Activated CD4-positive, alpha-beta T cell treated with anti-CD3 and anti-CD28 coated beads, Interleukin-2, Interleukin-6, amounts not matched to agents 100 ng/mL and 50 ng/mL, durations not matched to agents 16 hours and 8 hours (primary cell): ENCODE data around the gene EPHX1.
"Not testable (repeated sequence)": the region's sequence is repeated elsewhere in the genome, so short reads cannot be mapped to it uniquely, and the experiment has no call there.

Experiments
- DNase-seq: peaks from one replicate; pipeline ENCODE4 v3.0.0-alpha.2; 2020

The EPHX1 gene

GRCh38 chr1:225883616-225884265, 73.8 kb downstream of the EPHX1 start:
- DNase-seq: no peak

- no peak for DNase-seq
These were observed 75.4 kb downstream of the EPHX1 start for GRCh38 chr1:225885336-225885735.

- no peak for DNase-seq
These were observed 76.5 kb downstream of the EPHX1 start for GRCh38 chr1:225886159-225887029.

GRCh38 chr1:225887030-225887314, 77.0 kb downstream of the EPHX1 start:
- no peak for DNase-seq

GRCh38 chr1:225887554-225888288, 77.8 kb downstream of the EPHX1 start:
- not testable (repeated sequence) for DNase-seq

GRCh38 chr1:225888289-225888897, 78.5 kb downstream of the EPHX1 start:
- no peak for DNase-seq

- DNase-seq: no peak
These were observed 79.1 kb downstream of the EPHX1 start, which contains the start of gene LEFTY1 for GRCh38 chr1:225888898-225889601. Gene LEFTY1, minus strand, starts transcription at chr1:225889146. Its CDS starts 80 bp downstream, at chr1:225889066.

GRCh38 chr1:225889743-225890142, 79.8 kb downstream of the EPHX1 start:
- no peak for DNase-seq

- no peak for DNase-seq
These were observed 80.7 kb downstream of the EPHX1 start for GRCh38 chr1:225890346-225891228.

- DNase-seq: no peak
These were observed 81.5 kb downstream of the EPHX1 start for GRCh38 chr1:225891229-225891972.

GRCh38 chr1:225892307-225892706, 82.4 kb downstream of the EPHX1 start:
- DNase-seq: no peak
